Subcutaneous adipose tissue (tissue), 4 donors: Measurements from ENCODE around the gene CBLN3. TPM values are rescaled to one million over a fixed set of nuclear protein-coding genes. Genes with fewer than 3 reads are reported as not detected.

ENCODE experiments used
- CTCF ChIP-seq: fragments of 450-650 bp; IDR thresholded peaks from one replicate; pipeline ENCODE4 v1.5.1; 2016; ENCODE audit warnings: low read depth, mild to moderate bottlenecking, control low read depth, antibody characterized with exemption, moderate library complexity
- total RNA-seq, 4 donors: library from RNA; depleted of rRNA; stranded (reverse); fragments of >200 nt; gene quantifications; one replicate each; pipeline ENCODE4 v1.1.0, GENCODE V29; 2016

Gene CBLN3
- total RNA-seq, 4 donors from 2014 or later = 2.7 to 6.4 (median 4.0) TPM

GRCh38 chr14:24463017-24463883 lies 33.8 kb upstream of the CBLN3 start:
- no peak for TF ChIP-seq CTCF

- TF ChIP-seq CTCF = no peak
Measured at GRCh38 chr14:24461336-24461735, 31.9 kb upstream of the CBLN3 start.

- TF ChIP-seq CTCF = no peak
Measured at GRCh38 chr14:24459331-24459730, 29.9 kb upstream of the CBLN3 start.

- no peak for TF ChIP-seq CTCF
Measured at GRCh38 chr14:24458736-24459135, 29.3 kb upstream of the CBLN3 start.

- no peak for TF ChIP-seq CTCF
Measured at GRCh38 chr14:24456980-24457379, 27.5 kb upstream of the CBLN3 start.

GRCh38 chr14:24443053-24443665 lies 13.7 kb upstream of the CBLN3 start:
- TF ChIP-seq CTCF = no peak

GRCh38 chr14:24442240-24443052 lies 13.0 kb upstream of the CBLN3 start, which contains the start of gene SDR39U1:
Gene SDR39U1 (minus strand): TSS chr14:24442776. CDS start chr14:24442769, 7 bp downstream.
- TF ChIP-seq CTCF = no peak
